T-cell (primary cell): ENCODE data around the gene ACTN1. TPM values are rescaled to one million over a fixed set of nuclear protein-coding genes. Genes with fewer than 3 reads are reported as not detected.

ENCODE experiments used
- ATAC-seq, 4 experiments: fragments of 200-7000 bp in 3 of 4; fragments of 150-1000 bp in 1 of 4; cut with Tn5 transposase; replicated peaks in 1 of 4; 1 replicate in 3 of 4; 2 replicates in 1 of 4; pipeline ENCODE4 v1.10.0; 2021; ENCODE audit warnings: moderate library complexity in 3 of 4, mild to moderate bottlenecking in 2 of 4, moderate number of reproducible peaks in 1 of 4
- CTCF ChIA-PET, 2 donors: fragments of 300-600 bp; sonication (Branson Sonifier 250); formaldehyde crosslinking; loops; one replicate each; lab custom pipeline; 2022; ENCODE audit warnings: antibody characterized with exemption in 2 of 2; lab: Charles Lee
- POLR2A ChIA-PET, 2 donors: fragments of 300-600 bp; sonication (Branson Sonifier 250); formaldehyde crosslinking; loops; one replicate each; lab custom pipeline; 2022; ENCODE audit warnings: antibody characterized with exemption in 2 of 2; lab: Charles Lee
- DNase-seq, 35 experiments: peaks; one replicate each; pipeline versions ENCODE4 v3.0.0 to v3.0.0-alpha.2; 2013 to 2023
- H3K27ac ChIP-seq: one replicate; pipeline ENCODE4 v1.5.1; 2013; ENCODE audit warnings: low read length
- H3K27me3 ChIP-seq, 2 experiments: replicated peaks in 1 of 2; 1 replicate in 1 of 2; 2 replicates in 1 of 2; pipeline versions ENCODE4 v1.6.1 to v1.7.0; 2013; ENCODE audit warnings: low read length in 1 of 2, mixed read lengths in 1 of 2; ENCODE audit not compliant: control insufficient read depth in 2 of 2, insufficient read depth in 2 of 2; ENCODE audit errors: extremely low read depth in 1 of 2
- H3K36me3 ChIP-seq, 2 donors: 1 replicate in 1 of 2; 2 replicates in 1 of 2; pipeline versions ENCODE4 v1.6.1 to v1.7.0; 2013; ENCODE audit warnings: low read length in 1 of 2; ENCODE audit not compliant: control insufficient read depth in 2 of 2, insufficient read depth in 1 of 2; ENCODE audit errors: extremely low read depth in 1 of 2
- H3K4me1 ChIP-seq, 2 experiments: 1 replicate in 1 of 2; 2 replicates in 1 of 2; pipeline versions ENCODE4 v1.6.1 to v1.7.0; 2013; ENCODE audit warnings: low read length in 2 of 2, mixed read lengths in 1 of 2; ENCODE audit not compliant: insufficient read depth in 2 of 2, control insufficient read depth in 1 of 2; ENCODE audit errors: extremely low read depth in 1 of 2
- H3K4me3 ChIP-seq, 2 donors: 1 replicate in 1 of 2; 2 replicates in 1 of 2; pipeline versions ENCODE4 v1.5.1 to v1.7.0; 2013; ENCODE audit warnings: mild to moderate bottlenecking in 2 of 2, low read length in 1 of 2, moderate library complexity in 1 of 2; ENCODE audit not compliant: control insufficient read depth in 1 of 2; ENCODE audit errors: extremely low read depth in 1 of 2
- H3K9me3 ChIP-seq: 2 replicates; pipeline ENCODE4 v1.7.0; 2013
- H3K27ac Mint-ChIP-seq, 2 donors: one replicate each; pipeline ENCODE4 v1.8.0; 2020 to 2021; ENCODE audit warnings: mild to moderate bottlenecking in 2 of 2, mixed read lengths in 2 of 2
- H3K27me3 Mint-ChIP-seq, 2 donors: one replicate each; pipeline ENCODE4 v1.8.0; 2021 to 2022; ENCODE audit warnings: mixed read lengths in 2 of 2
- H3K36me3 Mint-ChIP-seq: one replicate; pipeline ENCODE4 v1.8.0; 2021; ENCODE audit warnings: mixed read lengths
- H3K4me1 Mint-ChIP-seq, 3 donors: one replicate each; pipeline ENCODE4 v1.8.0; 2020 to 2022; ENCODE audit warnings: mixed read lengths in 3 of 3, mild to moderate bottlenecking in 1 of 3
- H3K4me3 Mint-ChIP-seq, 3 donors: one replicate each; pipeline ENCODE4 v1.8.0; 2020 to 2022; ENCODE audit warnings: mild to moderate bottlenecking in 3 of 3, mixed read lengths in 3 of 3, moderate library complexity in 3 of 3
- H3K9me3 Mint-ChIP-seq, 3 donors: one replicate each; pipeline ENCODE4 v1.8.0; 2020 to 2022; ENCODE audit warnings: mixed read lengths in 3 of 3
- WGBS: methylation state at CpG from one replicate; pipeline ENCODE4 v1.1.5; 2013; ENCODE audit warnings: missing lambda C conversion rate; ENCODE audit not compliant: insufficient coverage; 5-methylcytosine and 5-hydroxymethylcytosine counted together
- total RNA-seq, 35 experiments: library from RNA in 6 of 35; stranded (reverse) in 6 of 35; fragments of 120-200 nt in 1 of 35; gene quantifications; one replicate each; pipeline versions ENCODE4 v1.2.1 to v1.2.4 and lab custom pipeline; 2013 to 2026

The ACTN1 gene
- total RNA-seq, 5 donors from 2014 or later (not counting 1 experiment from before 2014, with no cell fraction given), result 84.8 to 219 (median 122) TPM

- H3K9me3 Mint-ChIP-seq, result peaks cover 3 to 13% (median 7%) of the 10 kb centered on the region in 3 donors
- 81% methylated on average over 7 of the region's 7 CpGs for WGBS
- H3K27ac Mint-ChIP-seq, result peak overlapping the region; percentile 79 to 82
- Histone ChIP-seq H3K27ac (no peak overlapping the region), H3K9me3 (no peaks in the 10 kb centered on the region), H3K4me1 (peaks cover 11 to 51% of the 10 kb centered on the region in 2 experiments), H3K36me3 (peaks cover 22 to 49% of the 10 kb centered on the region in 2 donors), H3K27me3 (no peaks in the 10 kb centered on the region), H3K4me3 (no peak overlapping the region)
- H3K36me3 Mint-ChIP-seq, result peaks cover 49% of the 10 kb centered on the region
- H3K4me1 Mint-ChIP-seq, result peaks cover 54 to 76% (median 63%) of the 10 kb centered on the region in 3 donors
- ChIA-PET CTCF (no interaction called here), POLR2A (no interaction called here)
- H3K27me3 Mint-ChIP-seq, result no peaks in the 10 kb centered on the region
- no peak for DNase-seq
- ATAC-seq, result no peak
- H3K4me3 Mint-ChIP-seq, result peak overlapping the region in 1 of 3 donors; percentile 50
Observed at GRCh38 chr14:68922886-68923285, 56.2 kb downstream of the ACTN1 start.

- no peaks in the 10 kb centered on the region for H3K27me3 ChIP-seq
- H3K9me3 ChIP-seq, result no peaks in the 10 kb centered on the region
- Mint-ChIP-seq H3K4me3 (no peak overlapping the region), H3K27me3 (no peaks in the 10 kb centered on the region), H3K9me3 (peaks cover 3 to 12% (median 7%) of the 10 kb centered on the region in 3 donors), H3K27ac (peak overlapping the region in 1 of 2 donors; percentile 79), H3K36me3 (peaks cover 52% of the 10 kb centered on the region), H3K4me1 (peaks cover 48 to 74% (median 56%) of the 10 kb centered on the region in 3 donors)
- ChIA-PET POLR2A (no interaction called here), CTCF (no interaction called here)
- WGBS, result 86% methylated on average over 4 of the region's 6 CpGs
- no peak for ATAC-seq
- H3K4me1 ChIP-seq, result peaks cover 11 to 48% of the 10 kb centered on the region in 2 experiments
- no peak overlapping the region for H3K4me3 ChIP-seq
- peaks cover 22 to 53% of the 10 kb centered on the region in 2 donors for H3K36me3 ChIP-seq
- DNase-seq, result no peak
- no peak overlapping the region for H3K27ac ChIP-seq
Observed at GRCh38 chr14:68922201-68922621, 56.9 kb downstream of the ACTN1 start.

GRCh38 chr14:68921666-68922065 is 57.4 kb downstream of the ACTN1 start:
- H3K4me1 Mint-ChIP-seq, result peaks cover 46 to 73% (median 53%) of the 10 kb centered on the region in 3 donors
- POLR2A ChIA-PET, result no interaction called here
- peaks cover 3 to 8% (median 7%) of the 10 kb centered on the region in 3 donors for H3K9me3 Mint-ChIP-seq
- Histone ChIP-seq H3K27me3 (no peaks in the 10 kb centered on the region), H3K27ac (no peak overlapping the region), H3K4me3 (no peak overlapping the region), H3K4me1 (peaks cover 11 to 48% of the 10 kb centered on the region in 2 experiments), H3K9me3 (no peaks in the 10 kb centered on the region), H3K36me3 (peaks cover 22 to 57% of the 10 kb centered on the region in 2 donors)
- peaks cover 52% of the 10 kb centered on the region for H3K36me3 Mint-ChIP-seq
- H3K4me3 Mint-ChIP-seq, result no peak overlapping the region
- H3K27ac Mint-ChIP-seq, result peak overlapping the region in 1 of 2 donors; percentile 41
- ATAC-seq, result no peak
- no peak for DNase-seq
- CTCF ChIA-PET, result interaction anchor here in 1 of 2 donors (0.6 kb wide), 1 partner anchor 205 kb away, joined by 4 read pairs; no protein-coding TSS in a partner anchor
- H3K27me3 Mint-ChIP-seq, result no peaks in the 10 kb centered on the region

- H3K4me1 Mint-ChIP-seq, result peaks cover 46 to 72% (median 55%) of the 10 kb centered on the region in 3 donors
- Histone ChIP-seq H3K4me1 (peaks cover 11 to 48% of the 10 kb centered on the region in 2 experiments), H3K27me3 (no peaks in the 10 kb centered on the region), H3K4me3 (no peak overlapping the region), H3K9me3 (no peaks in the 10 kb centered on the region), H3K36me3 (peaks cover 19 to 59% of the 10 kb centered on the region in 2 donors), H3K27ac (no peak overlapping the region)
- H3K27me3 Mint-ChIP-seq, result no peaks in the 10 kb centered on the region
- no peak for ATAC-seq
- ChIA-PET CTCF (interaction anchor here in 1 of 2 donors (0.6 kb wide), 1 partner anchor 205 kb away, joined by 4 read pairs; no protein-coding TSS in a partner anchor), POLR2A (no interaction called here)
- no peak for DNase-seq
- WGBS, result no CpG with 5 or more reads among the region's 9 CpGs
- no peak overlapping the region for H3K4me3 Mint-ChIP-seq
- peaks cover 51% of the 10 kb centered on the region for H3K36me3 Mint-ChIP-seq
- peak overlapping the region; percentile 55 to 82 for H3K27ac Mint-ChIP-seq
- peaks cover 3 to 4% (median 3%) of the 10 kb centered on the region in 3 donors for H3K9me3 Mint-ChIP-seq
Observed at GRCh38 chr14:68921049-68921448, 58.1 kb downstream of the ACTN1 start.

GRCh38 chr14:68919129-68919927 is 59.8 kb downstream of the ACTN1 start:
- ChIA-PET CTCF (interaction anchor here in 1 of 2 donors (0.7 kb wide), 1 partner anchor 529 kb away, joined by 6 read pairs; no protein-coding TSS in a partner anchor), POLR2A (no interaction called here)
- peaks cover 22 to 56% of the 10 kb centered on the region in 2 donors for H3K36me3 ChIP-seq
- Mint-ChIP-seq H3K4me1 (peaks cover 37 to 63% (median 59%) of the 10 kb centered on the region in 3 donors), H3K4me3 (peak overlapping the region in 1 of 3 donors; percentile 40), H3K27ac (peak overlapping the region; percentile 29 to 85), H3K9me3 (no peaks in the 10 kb centered on the region), H3K36me3 (peaks cover 44% of the 10 kb centered on the region), H3K27me3 (no peaks in the 10 kb centered on the region)
- no peaks in the 10 kb centered on the region for H3K27me3 ChIP-seq
- peaks cover 7 to 40% of the 10 kb centered on the region in 2 experiments for H3K4me1 ChIP-seq
- H3K4me3 ChIP-seq, result no peak overlapping the region
- WGBS, result 85% methylated on average over 7 of the region's 8 CpGs
- ATAC-seq (no peak), DNase-seq (no peak)
- H3K9me3 ChIP-seq, result no peaks in the 10 kb centered on the region
- peak overlapping the region; percentile 5 for H3K27ac ChIP-seq

- DNase-seq, result peak in 3 of 35 experiments; percentile 12 to 17 (median 15)
- Mint-ChIP-seq H3K27ac (peak overlapping the region; percentile 29 to 42), H3K9me3 (no peaks in the 10 kb centered on the region), H3K36me3 (peaks cover 37% of the 10 kb centered on the region), H3K4me3 (peak overlapping the region in 1 of 3 donors; percentile 40), H3K4me1 (peaks cover 35 to 61% (median 58%) of the 10 kb centered on the region in 3 donors), H3K27me3 (no peaks in the 10 kb centered on the region)
- 62% methylated on average over 3 of the region's 10 CpGs for WGBS
- Histone ChIP-seq H3K27me3 (no peaks in the 10 kb centered on the region), H3K9me3 (no peaks in the 10 kb centered on the region), H3K4me1 (peaks cover 8 to 38% of the 10 kb centered on the region in 2 experiments), H3K4me3 (peak overlapping the region in 1 of 2 donors; percentile 20), H3K36me3 (peaks cover 20 to 53% of the 10 kb centered on the region in 2 donors), H3K27ac (no peak overlapping the region)
- POLR2A ChIA-PET, result no interaction called here
- ATAC-seq, result peak; percentile 57 to 82 (median 70)
- CTCF ChIA-PET, result interaction anchor here in 1 of 2 donors (0.7 kb wide), 1 partner anchor 528 kb away, joined by 6 read pairs; no protein-coding TSS in a partner anchor
Observed at GRCh38 chr14:68918612-68919011, 60.5 kb downstream of the ACTN1 start.
